ENCODE results near the gene FOXP3. TPM values are rescaled to one million over a fixed set of nuclear protein-coding genes. Genes with fewer than 3 reads are reported as not detected.

FOXP3 gene
- total and polyA plus RNA-seq, 2 donors from 2014 or later = 0.45 to 2.0 TPM

DNA sequence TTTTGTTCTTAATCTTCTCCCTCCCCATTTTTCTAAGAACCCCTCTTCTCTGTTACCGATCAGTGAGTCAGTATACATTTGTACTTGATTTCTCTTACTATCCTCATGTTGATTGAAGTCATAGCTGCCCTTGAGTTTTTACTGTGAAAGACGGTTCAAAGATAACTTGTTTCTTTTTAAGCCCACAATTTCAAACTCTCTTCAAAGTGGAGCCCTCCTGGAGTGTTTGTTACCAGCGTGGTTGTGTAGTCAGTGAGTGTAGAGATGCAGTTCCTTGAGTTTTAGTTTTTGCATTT, 13.0 kb upstream of the FOXP3 start:
- H3K27ac ChIP-seq (ENCODE audit: low read depth in 2 of 2, low read length in 2 of 2) = no peak overlapping the region
- no peak for TF ChIP-seq CTCF (IDR thresholded peaks at IDR 0.05; ENCODE audit: borderline replicate concordance, extremely low read depth, insufficient read depth)
- DNase-seq (no peak), FAIRE-seq (no peak)
- H3K4me1 ChIP-seq (ENCODE audit: control insufficient read depth in 2 of 3, insufficient read depth in 2 of 3, low read depth in 1 of 3, low read length in 3 of 3) = peaks cover 0 to 8% (median 7%) of the 10 kb centered on the region in 3 donors
- no peaks in the 10 kb centered on the region for H3K9me3 ChIP-seq (ENCODE audit: control insufficient read depth in 2 of 3, insufficient read depth in 1 of 3, low read length in 3 of 3)
- H3K4me3 ChIP-seq (ENCODE audit: low read length in 3 of 3) = no peak overlapping the region
- intact Hi-C loops (cut with DNase I) = no loop called here
- no peaks in the 10 kb centered on the region for H3K27me3 ChIP-seq (ENCODE audit: control insufficient read depth, insufficient read depth, low read length)
- no peak overlapping the region for H3K9ac ChIP-seq (ENCODE audit: low read length in 3 of 3)
- H3K36me3 ChIP-seq (ENCODE audit: control insufficient read depth in 2 of 3, insufficient read depth in 3 of 3, low read length in 3 of 3) = no peaks in the 10 kb centered on the region

DNA sequence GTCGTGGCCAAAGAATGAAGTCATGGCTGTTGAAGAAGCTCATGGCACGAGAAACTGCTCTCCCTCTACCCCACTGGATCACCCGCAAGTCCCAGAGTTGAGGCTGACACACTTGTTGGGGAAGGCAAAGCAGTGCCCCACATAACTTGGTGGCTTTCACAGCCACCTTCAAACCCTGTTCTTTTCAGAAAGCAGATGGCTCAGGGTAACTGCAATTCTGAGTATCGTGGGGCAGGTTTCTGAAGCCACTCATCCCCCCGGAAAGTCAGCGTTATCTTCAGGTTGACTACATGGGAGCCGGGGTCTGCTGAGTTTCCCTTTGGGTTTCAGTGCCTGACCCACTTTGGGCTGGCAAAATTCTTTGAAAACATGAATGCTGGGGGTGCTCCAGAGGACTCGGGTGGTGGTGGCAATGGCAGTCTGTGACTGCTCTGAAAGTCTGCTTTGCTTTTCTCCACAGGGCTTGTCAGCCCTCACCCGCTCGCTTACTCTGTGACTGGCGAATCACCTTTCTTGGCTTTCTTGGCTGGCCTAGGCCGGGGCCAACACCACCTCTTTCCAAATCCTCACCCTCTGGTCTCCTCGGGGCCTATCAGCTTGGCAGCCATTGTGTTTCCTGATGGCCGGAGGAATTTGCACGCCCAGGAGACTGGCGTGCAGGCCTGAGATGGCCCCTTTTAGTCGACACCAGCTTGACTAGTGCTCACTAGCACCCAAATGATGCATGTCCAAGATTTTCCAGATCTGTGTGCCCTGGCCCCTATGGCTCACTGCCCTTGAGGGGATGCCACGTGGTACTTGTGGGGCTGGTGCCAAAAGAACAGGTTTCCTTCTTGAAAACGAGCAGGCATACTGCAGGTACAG, 12.4 kb upstream of the FOXP3 start:
- Histone ChIP-seq H3K9me3 (ENCODE audit: control insufficient read depth in 2 of 3, insufficient read depth in 1 of 3, low read length in 3 of 3) (no peaks in the 10 kb centered on the region), H3K9ac (ENCODE audit: low read length in 3 of 3) (no peak overlapping the region), H3K27me3 (ENCODE audit: control insufficient read depth, insufficient read depth, low read length) (no peaks in the 10 kb centered on the region), H3K36me3 (ENCODE audit: control insufficient read depth in 2 of 3, insufficient read depth in 3 of 3, low read length in 3 of 3) (no peaks in the 10 kb centered on the region), H3K27ac (ENCODE audit: low read depth in 2 of 2, low read length in 2 of 2) (no peak overlapping the region), H3K4me1 (ENCODE audit: control insufficient read depth in 2 of 3, insufficient read depth in 2 of 3, low read depth in 1 of 3, low read length in 3 of 3) (peaks cover 0 to 10% (median 10%) of the 10 kb centered on the region in 3 donors), H3K4me3 (ENCODE audit: low read length in 3 of 3) (no peak overlapping the region)
- intact Hi-C loops (cut with DNase I) = no loop called here
- TF ChIP-seq CTCF (IDR thresholded peaks at IDR 0.05; ENCODE audit: borderline replicate concordance, extremely low read depth, insufficient read depth) = no peak
- DNase-seq = peak in 1 of 5 donors; percentile 14
- FAIRE-seq = no peak

DNA sequence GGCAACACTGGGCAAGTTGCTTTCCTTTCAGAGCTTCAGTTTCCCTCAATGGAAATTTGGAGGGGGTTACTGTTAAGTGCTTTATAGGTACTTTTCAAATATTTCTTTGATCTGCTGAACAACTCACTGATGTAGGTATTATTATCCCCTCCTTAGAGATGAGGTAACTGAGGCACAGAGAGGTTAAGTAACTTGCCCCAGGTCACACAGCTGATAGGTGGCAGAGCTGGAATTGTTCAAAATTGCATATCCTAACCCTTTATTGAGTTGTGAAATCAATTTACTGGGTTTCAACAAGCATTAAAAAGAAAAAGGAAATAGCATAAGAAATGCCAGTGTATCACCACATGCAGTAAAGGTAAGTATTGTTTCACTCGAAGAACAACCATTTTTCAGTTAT, 11.7 kb upstream of the FOXP3 start:
- FAIRE-seq = no peak

More for the DNA sequence above, 11.7 kb upstream of the FOXP3 start:
- H3K27ac ChIP-seq (ENCODE audit: low read depth in 2 of 2, low read length in 2 of 2) = no peak overlapping the region
- no peaks in the 10 kb centered on the region for H3K36me3 ChIP-seq (ENCODE audit: control insufficient read depth in 2 of 3, insufficient read depth in 3 of 3, low read length in 3 of 3)
- intact Hi-C loops (cut with DNase I) = no loop called here
- TF ChIP-seq CTCF (IDR thresholded peaks at IDR 0.05; ENCODE audit: borderline replicate concordance, extremely low read depth, insufficient read depth) = no peak
- no peak overlapping the region for H3K4me3 ChIP-seq (ENCODE audit: low read length in 3 of 3)
- peaks cover 0 to 11% (median 10%) of the 10 kb centered on the region in 3 donors for H3K4me1 ChIP-seq (ENCODE audit: control insufficient read depth in 2 of 3, insufficient read depth in 2 of 3, low read depth in 1 of 3, low read length in 3 of 3)
- no peak for DNase-seq
- no peak overlapping the region for H3K9ac ChIP-seq (ENCODE audit: low read length in 3 of 3)
- H3K9me3 ChIP-seq (ENCODE audit: control insufficient read depth in 2 of 3, insufficient read depth in 1 of 3, low read length in 3 of 3) = no peaks in the 10 kb centered on the region
- H3K27me3 ChIP-seq (ENCODE audit: control insufficient read depth, insufficient read depth, low read length) = no peaks in the 10 kb centered on the region
